Retinal pigment epithelial cell (primary cell): ENCODE measurements around the gene DNAH17.

Experiments used
- DNase-seq: peaks from one replicate; pipeline ENCODE4 v3.0.0-alpha.2; 2010; ENCODE audit warnings: low read depth
- H3K4me3 ChIP-seq: 2 replicates; pipeline ENCODE4 v1.5.1; 2011; ENCODE audit warnings: mild to moderate bottlenecking, low read length, control low read depth, moderate library complexity
- CTCF ChIP-seq: conservative IDR thresholded peaks from 2 replicates; pipeline ENCODE4 v1.5.1; 2011; ENCODE audit warnings: low read depth, low read length, control low read depth, inconsistent platforms

DNAH17 gene

GRCh38 chr17:78585006-78585630 lies 7.9 kb upstream of the DNAH17 start:
- no peak overlapping the region for H3K4me3 ChIP-seq
- no peak for TF ChIP-seq CTCF
- DNase-seq, result no peak

DNA sequence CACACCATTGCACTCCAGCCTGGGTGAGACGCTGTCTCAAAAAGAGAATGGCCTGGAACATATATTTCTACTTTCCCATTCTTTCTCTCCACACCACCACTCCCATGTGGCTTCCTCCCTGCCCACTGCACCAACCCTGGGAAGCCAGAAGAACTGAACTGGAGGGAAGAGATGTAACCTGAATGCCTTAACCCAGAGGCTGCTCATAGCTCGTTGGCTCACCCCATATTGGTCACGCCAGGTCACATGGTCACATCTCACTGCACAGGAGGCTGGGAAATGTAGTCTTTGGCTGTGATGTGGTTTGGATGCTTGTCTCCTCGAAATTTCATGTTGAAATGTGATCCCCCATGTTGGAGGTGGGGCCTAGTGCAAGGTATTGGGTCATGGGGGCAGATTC lies 5.9 kb upstream of the DNAH17 start:
- no peak overlapping the region for H3K4me3 ChIP-seq
- DNase-seq, result no peak
- no peak for TF ChIP-seq CTCF

DNA sequence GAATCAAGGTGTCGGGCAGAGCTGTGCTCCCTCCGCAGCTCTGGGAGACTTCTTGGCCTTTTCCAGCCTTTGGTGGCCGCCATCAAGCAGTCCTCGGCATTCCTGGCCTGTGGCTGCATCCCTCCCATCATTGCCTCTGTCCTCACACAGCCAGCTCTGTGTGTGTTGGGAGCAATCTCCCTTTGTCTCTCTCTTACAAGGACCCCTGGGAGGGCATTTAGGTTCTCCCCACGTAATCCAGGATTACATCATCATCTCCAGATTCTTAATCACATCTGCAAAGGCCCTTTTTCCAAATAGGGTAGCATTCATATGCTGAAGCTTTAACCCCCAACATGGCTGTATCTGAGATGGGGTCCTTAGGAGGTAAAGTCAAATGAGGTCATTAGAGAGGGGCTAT lies 4.1 kb upstream of the DNAH17 start:
- H3K4me3 ChIP-seq, result no peak overlapping the region
- TF ChIP-seq CTCF, result no peak
- DNase-seq, result no peak

DNA sequence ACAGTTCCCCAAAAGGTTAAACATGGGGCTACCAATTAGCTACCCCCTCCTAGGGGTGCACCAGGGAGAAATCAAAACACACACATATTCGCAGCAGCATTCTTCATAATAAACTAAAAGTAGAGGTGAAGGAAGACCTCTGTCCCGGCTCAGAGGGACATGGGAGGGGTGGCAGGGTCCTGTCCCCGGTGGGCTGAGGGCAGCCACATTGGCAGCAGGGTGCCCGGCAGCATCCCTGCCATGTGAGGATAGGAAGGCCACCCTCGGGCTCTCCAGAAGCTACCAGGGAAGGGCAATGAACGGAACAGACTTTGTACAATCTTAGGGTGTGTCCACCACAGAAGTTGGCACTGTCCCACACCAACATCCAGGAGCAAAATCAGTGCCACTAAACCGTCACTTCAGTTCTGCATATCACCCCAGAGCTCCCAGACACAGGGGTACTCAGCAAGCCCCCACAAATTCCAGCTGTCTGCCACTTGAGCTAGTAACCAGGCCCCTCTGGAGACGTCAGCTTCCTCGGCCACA lies 3.1 kb upstream of the DNAH17 start:
- H3K4me3 ChIP-seq, result no peak overlapping the region
- TF ChIP-seq CTCF, result no peak
- DNase-seq, result no peak

GRCh38 chr17:78576389-78577112 lies 645 bp downstream of the DNAH17 start:
- DNase-seq, result no peak
- H3K4me3 ChIP-seq, result no peak overlapping the region
- TF ChIP-seq CTCF, result no peak

GRCh38 chr17:78575899-78576298 lies 1.3 kb downstream of the DNAH17 start:
- TF ChIP-seq CTCF, result no peak
- no peak for DNase-seq
- H3K4me3 ChIP-seq, result no peak overlapping the region

DNA sequence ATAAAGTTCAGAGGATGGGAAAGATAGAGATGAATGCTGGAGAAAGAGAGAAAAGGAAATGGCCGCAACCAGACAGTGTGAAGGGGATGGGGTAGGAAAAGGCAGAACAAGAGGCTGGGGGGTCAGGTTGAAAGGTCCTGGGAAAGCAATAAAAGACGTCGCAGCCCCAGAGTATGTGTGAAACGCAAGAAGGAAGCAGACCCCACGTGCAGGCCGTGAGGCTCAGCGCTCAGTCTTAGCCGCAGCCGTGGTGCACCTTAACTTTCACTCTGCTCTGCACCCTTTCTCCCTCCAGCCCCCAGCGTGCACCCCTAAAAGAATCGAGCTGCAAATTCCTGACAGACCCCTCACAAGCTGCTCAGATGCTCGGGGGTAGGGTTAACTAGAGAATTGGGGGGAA lies 1.9 kb downstream of the DNAH17 start:
- H3K4me3 ChIP-seq, result no peak overlapping the region
- DNase-seq, result no peak
- no peak for TF ChIP-seq CTCF
